ENCODE measurements around the gene EEFSEC.

The EEFSEC gene

GRCh38 chr3:128453501-128454309, 300.4 kb downstream of the EEFSEC start:
- H3K27ac ChIP-seq (ENCODE audit: low read depth, low read length), result no peak overlapping the region
- H3K79me1 ChIP-seq (ENCODE audit: low read length), result no peaks in the 10 kb centered on the region
- H3K27me3 ChIP-seq (ENCODE audit: insufficient read depth, low read length, poor library complexity), result no peaks in the 10 kb centered on the region
- no peaks in the 10 kb centered on the region for H3K79me2 ChIP-seq (ENCODE audit: control insufficient read depth, insufficient read depth, low read length)
- H2BK15ac ChIP-seq (replicated peaks; ENCODE audit: low read depth), result no peak overlapping the region
- no peak overlapping the region for H4K5ac ChIP-seq (ENCODE audit: low read length)
- H3K4me3 ChIP-seq (ENCODE audit: low read length), result no peak overlapping the region
- WGBS (ENCODE audit: extremely low coverage, insufficient coverage, low lambda C conversion rate), result no CpG with 5 or more reads among the region's 21 CpGs
- no peak overlapping the region for H3K9ac ChIP-seq (ENCODE audit: low read length)
- H3K4me1 ChIP-seq (ENCODE audit: control insufficient read depth, low read depth, low read length), result peaks cover 10% of the 10 kb centered on the region
- no peak overlapping the region for H3K18ac ChIP-seq (ENCODE audit: low read length)
- H2BK5ac ChIP-seq (ENCODE audit: low read length), result no peak overlapping the region
- H3K36me3 ChIP-seq (ENCODE audit: control insufficient read depth, insufficient read depth, low read length), result no peaks in the 10 kb centered on the region
- no peak overlapping the region for H3K56ac ChIP-seq (ENCODE audit: low read length)
- no peak for DNase-seq
- no peak overlapping the region for H3K23ac ChIP-seq (ENCODE audit: low read length)
- no peak overlapping the region for H3K4ac ChIP-seq (ENCODE audit: low read depth, low read length)
- H2BK120ac ChIP-seq (ENCODE audit: low read depth, low read length), result no peak overlapping the region
- no peak overlapping the region for H2AK5ac ChIP-seq (ENCODE audit: low read length)
- no peak overlapping the region for H4K8ac ChIP-seq (ENCODE audit: low read depth, low read length)
- H3K4me2 ChIP-seq (ENCODE audit: low read length), result no peak overlapping the region

GRCh38 chr3:128454310-128454618, 301.0 kb downstream of the EEFSEC start:
- Histone ChIP-seq H3K56ac (ENCODE audit: low read length) (no peak overlapping the region), H2BK5ac (ENCODE audit: low read length) (no peak overlapping the region), H3K9ac (ENCODE audit: low read length) (no peak overlapping the region), H3K79me2 (ENCODE audit: control insufficient read depth, insufficient read depth, low read length) (no peaks in the 10 kb centered on the region), H2AK5ac (ENCODE audit: low read length) (no peak overlapping the region), H3K27ac (ENCODE audit: low read depth, low read length) (no peak overlapping the region), H3K23ac (ENCODE audit: low read length) (no peak overlapping the region), H2BK120ac (ENCODE audit: low read depth, low read length) (no peak overlapping the region), H2BK15ac (replicated peaks; ENCODE audit: low read depth) (no peak overlapping the region), H3K18ac (ENCODE audit: low read length) (no peak overlapping the region), H3K4ac (ENCODE audit: low read depth, low read length) (no peak overlapping the region), H4K5ac (ENCODE audit: low read length) (no peak overlapping the region), H3K4me2 (ENCODE audit: low read length) (no peak overlapping the region), H3K79me1 (ENCODE audit: low read length) (no peaks in the 10 kb centered on the region), H3K4me1 (ENCODE audit: control insufficient read depth, low read depth, low read length) (peaks cover 10% of the 10 kb centered on the region), H4K8ac (ENCODE audit: low read depth, low read length) (no peak overlapping the region), H3K36me3 (ENCODE audit: control insufficient read depth, insufficient read depth, low read length) (no peaks in the 10 kb centered on the region), H3K4me3 (ENCODE audit: low read length) (no peak overlapping the region), H3K27me3 (ENCODE audit: insufficient read depth, low read length, poor library complexity) (no peaks in the 10 kb centered on the region)
- no peak for DNase-seq
- WGBS (ENCODE audit: extremely low coverage, insufficient coverage, low lambda C conversion rate), result no CpG with 5 or more reads among the region's 2 CpGs

GRCh38 chr3:128455116-128455515, 301.8 kb downstream of the EEFSEC start:
- Histone ChIP-seq H3K9ac (ENCODE audit: low read length) (no peak overlapping the region), H4K8ac (ENCODE audit: low read depth, low read length) (no peak overlapping the region), H3K27ac (ENCODE audit: low read depth, low read length) (no peak overlapping the region), H4K5ac (ENCODE audit: low read length) (no peak overlapping the region), H2BK120ac (ENCODE audit: low read depth, low read length) (no peak overlapping the region), H3K79me1 (ENCODE audit: low read length) (no peaks in the 10 kb centered on the region), H3K56ac (ENCODE audit: low read length) (no peak overlapping the region), H2BK15ac (replicated peaks; ENCODE audit: low read depth) (no peak overlapping the region), H2BK5ac (ENCODE audit: low read length) (no peak overlapping the region), H3K23ac (ENCODE audit: low read length) (no peak overlapping the region), H3K4me2 (ENCODE audit: low read length) (no peak overlapping the region), H3K4ac (ENCODE audit: low read depth, low read length) (no peak overlapping the region), H3K18ac (ENCODE audit: low read length) (no peak overlapping the region), H2AK5ac (ENCODE audit: low read length) (no peak overlapping the region), H3K4me1 (ENCODE audit: control insufficient read depth, low read depth, low read length) (peaks cover 10% of the 10 kb centered on the region), H3K79me2 (ENCODE audit: control insufficient read depth, insufficient read depth, low read length) (no peaks in the 10 kb centered on the region), H3K27me3 (ENCODE audit: insufficient read depth, low read length, poor library complexity) (no peaks in the 10 kb centered on the region), H3K4me3 (ENCODE audit: low read length) (no peak overlapping the region), H3K36me3 (ENCODE audit: control insufficient read depth, insufficient read depth, low read length) (no peaks in the 10 kb centered on the region)
- DNase-seq, result no peak
- no CpG with 5 or more reads among the region's 5 CpGs for WGBS (ENCODE audit: extremely low coverage, insufficient coverage, low lambda C conversion rate)

GRCh38 chr3:128455786-128456748, 302.8 kb downstream of the EEFSEC start:
- H3K27ac ChIP-seq (ENCODE audit: low read depth, low read length), result no peak overlapping the region
- H2BK5ac ChIP-seq (ENCODE audit: low read length), result no peak overlapping the region
- H2AK5ac ChIP-seq (ENCODE audit: low read length), result peak overlapping the region; percentile 65
- H3K9ac ChIP-seq (ENCODE audit: low read length), result peak overlapping the region; percentile 20
- H3K23ac ChIP-seq (ENCODE audit: low read length), result no peak overlapping the region
- no peak overlapping the region for H4K8ac ChIP-seq (ENCODE audit: low read depth, low read length)
- no peak overlapping the region for H3K4me2 ChIP-seq (ENCODE audit: low read length)
- DNase-seq, result no peak
- H3K27me3 ChIP-seq (ENCODE audit: insufficient read depth, low read length, poor library complexity), result no peaks in the 10 kb centered on the region
- H4K5ac ChIP-seq (ENCODE audit: low read length), result no peak overlapping the region
- H3K36me3 ChIP-seq (ENCODE audit: control insufficient read depth, insufficient read depth, low read length), result no peaks in the 10 kb centered on the region
- no peak overlapping the region for H2BK15ac ChIP-seq (replicated peaks; ENCODE audit: low read depth)
- no CpG with 5 or more reads among the region's 16 CpGs for WGBS (ENCODE audit: extremely low coverage, insufficient coverage, low lambda C conversion rate)
- H3K4me1 ChIP-seq (ENCODE audit: control insufficient read depth, low read depth, low read length), result peaks cover 10% of the 10 kb centered on the region
- H3K4ac ChIP-seq (ENCODE audit: low read depth, low read length), result no peak overlapping the region
- no peaks in the 10 kb centered on the region for H3K79me1 ChIP-seq (ENCODE audit: low read length)
- no peak overlapping the region for H3K18ac ChIP-seq (ENCODE audit: low read length)
- no peak overlapping the region for H3K4me3 ChIP-seq (ENCODE audit: low read length)
- H3K56ac ChIP-seq (ENCODE audit: low read length), result peak overlapping the region; percentile 54
- H2BK120ac ChIP-seq (ENCODE audit: low read depth, low read length), result no peak overlapping the region
- H3K79me2 ChIP-seq (ENCODE audit: control insufficient read depth, insufficient read depth, low read length), result no peaks in the 10 kb centered on the region

GRCh38 chr3:128456776-128457715, 303.8 kb downstream of the EEFSEC start:
- Histone ChIP-seq H3K79me2 (ENCODE audit: control insufficient read depth, insufficient read depth, low read length) (no peaks in the 10 kb centered on the region), H4K8ac (ENCODE audit: low read depth, low read length) (no peak overlapping the region), H3K23ac (ENCODE audit: low read length) (no peak overlapping the region), H3K4ac (ENCODE audit: low read depth, low read length) (no peak overlapping the region), H3K79me1 (ENCODE audit: low read length) (no peaks in the 10 kb centered on the region), H3K4me3 (ENCODE audit: low read length) (no peak overlapping the region), H3K27ac (ENCODE audit: low read depth, low read length) (no peak overlapping the region), H2AK5ac (ENCODE audit: low read length) (no peak overlapping the region), H3K36me3 (ENCODE audit: control insufficient read depth, insufficient read depth, low read length) (no peaks in the 10 kb centered on the region), H4K5ac (ENCODE audit: low read length) (no peak overlapping the region), H3K9ac (ENCODE audit: low read length) (peak overlapping the region; percentile 20), H2BK120ac (ENCODE audit: low read depth, low read length) (no peak overlapping the region), H2BK5ac (ENCODE audit: low read length) (no peak overlapping the region), H2BK15ac (replicated peaks; ENCODE audit: low read depth) (no peak overlapping the region), H3K27me3 (ENCODE audit: insufficient read depth, low read length, poor library complexity) (no peaks in the 10 kb centered on the region), H3K4me1 (ENCODE audit: control insufficient read depth, low read depth, low read length) (peaks cover 10% of the 10 kb centered on the region), H3K18ac (ENCODE audit: low read length) (no peak overlapping the region), H3K56ac (ENCODE audit: low read length) (peak overlapping the region; percentile 54), H3K4me2 (ENCODE audit: low read length) (no peak overlapping the region)
- no CpG with 5 or more reads among the region's 27 CpGs for WGBS (ENCODE audit: extremely low coverage, insufficient coverage, low lambda C conversion rate)
- DNase-seq, result peak; percentile 86

Measured in mesendoderm (in vitro differentiated cells).